IMR-90 (cell line): Measurements from ENCODE around the gene TRAF4.

Experiments
- POLR2A ChIP-seq: IDR thresholded peaks from 2 replicates; pipeline ENCODE4 v1.6.1; 2012; ENCODE audit warnings: mild to moderate bottlenecking, low read depth, low read length
- SMC3 ChIP-seq: fragments of 150-350 bp; IDR thresholded peaks from 2 replicates; pipeline ENCODE4 v1.6.1; 2016; ENCODE audit warnings: low read depth, mild to moderate bottlenecking, antibody characterized with exemption, low read length, moderate library complexity
- TF ChIP-seq, protein P1 (sequence below): conservative IDR thresholded peaks from 2 replicates; pipeline ENCODE4 v1.5.1; 2012; ENCODE audit warnings: mild to moderate bottlenecking, low read depth, low read length, improper control_type of control experiment

DNA sequence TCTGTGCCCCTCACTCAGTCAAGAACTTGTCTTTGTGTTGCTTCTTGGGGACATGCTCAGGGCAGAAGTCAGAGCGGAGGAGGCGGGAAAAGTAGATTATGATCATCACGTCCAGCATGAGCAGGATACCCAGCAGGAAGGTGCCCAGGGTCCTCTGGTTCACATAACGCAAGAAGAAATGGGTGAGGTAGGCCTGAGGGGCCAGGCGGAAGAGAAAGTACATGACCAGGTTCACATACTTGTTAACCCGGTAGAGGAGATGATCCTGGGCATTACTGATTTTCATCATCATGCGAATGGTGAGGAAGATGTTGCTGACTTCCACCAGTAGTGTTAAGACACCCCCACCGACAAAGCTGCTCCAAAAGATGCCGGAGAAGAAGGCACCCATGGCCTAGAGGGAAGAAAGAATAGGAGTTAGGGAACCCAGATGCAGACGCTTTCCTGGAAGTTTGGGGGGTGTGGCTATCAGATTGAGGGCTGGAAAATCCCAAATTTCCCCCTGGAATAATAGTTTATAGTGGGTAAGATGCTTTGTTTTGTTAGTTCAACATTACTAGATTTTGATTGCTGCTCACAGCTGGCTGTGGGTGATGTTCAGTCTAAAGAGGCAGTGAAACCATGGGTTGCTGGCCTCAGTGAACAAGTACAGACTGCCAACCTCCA, 19.2 kb upstream of the TRAF4 start:
- TF ChIP-seq SMC3 (no peak), POLR2A (no peak)
- TF ChIP-seq, protein P1, sequence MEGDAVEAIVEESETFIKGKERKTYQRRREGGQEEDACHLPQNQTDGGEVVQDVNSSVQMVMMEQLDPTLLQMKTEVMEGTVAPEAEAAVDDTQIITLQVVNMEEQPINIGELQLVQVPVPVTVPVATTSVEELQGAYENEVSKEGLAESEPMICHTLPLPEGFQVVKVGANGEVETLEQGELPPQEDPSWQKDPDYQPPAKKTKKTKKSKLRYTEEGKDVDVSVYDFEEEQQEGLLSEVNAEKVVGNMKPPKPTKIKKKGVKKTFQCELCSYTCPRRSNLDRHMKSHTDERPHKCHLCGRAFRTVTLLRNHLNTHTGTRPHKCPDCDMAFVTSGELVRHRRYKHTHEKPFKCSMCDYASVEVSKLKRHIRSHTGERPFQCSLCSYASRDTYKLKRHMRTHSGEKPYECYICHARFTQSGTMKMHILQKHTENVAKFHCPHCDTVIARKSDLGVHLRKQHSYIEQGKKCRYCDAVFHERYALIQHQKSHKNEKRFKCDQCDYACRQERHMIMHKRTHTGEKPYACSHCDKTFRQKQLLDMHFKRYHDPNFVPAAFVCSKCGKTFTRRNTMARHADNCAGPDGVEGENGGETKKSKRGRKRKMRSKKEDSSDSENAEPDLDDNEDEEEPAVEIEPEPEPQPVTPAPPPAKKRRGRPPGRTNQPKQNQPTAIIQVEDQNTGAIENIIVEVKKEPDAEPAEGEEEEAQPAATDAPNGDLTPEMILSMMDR, result no peak
